ENCODE results near the gene SLC44A5.

The SLC44A5 gene

DNA sequence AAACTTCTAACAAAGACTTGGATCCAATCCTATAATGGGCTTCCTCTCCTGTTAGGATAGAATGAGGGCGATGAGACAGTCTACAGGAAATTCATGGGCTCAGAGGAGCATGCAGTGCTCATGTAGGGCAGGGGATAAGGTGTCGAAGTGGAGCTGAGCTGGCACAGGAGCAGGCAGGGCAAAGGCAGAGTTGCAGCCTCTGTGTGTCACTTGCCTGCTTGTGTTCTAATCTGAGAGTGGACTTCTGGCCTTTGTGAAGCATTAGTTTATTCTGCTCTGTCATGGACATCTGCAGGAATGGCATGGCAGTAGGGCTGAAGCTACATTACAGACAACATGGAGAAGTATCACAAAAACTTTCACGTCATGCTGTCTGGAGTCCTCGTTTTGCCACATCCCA, 444.1 kb downstream of the SLC44A5 start:
- DNase-seq, result no peak

DNA sequence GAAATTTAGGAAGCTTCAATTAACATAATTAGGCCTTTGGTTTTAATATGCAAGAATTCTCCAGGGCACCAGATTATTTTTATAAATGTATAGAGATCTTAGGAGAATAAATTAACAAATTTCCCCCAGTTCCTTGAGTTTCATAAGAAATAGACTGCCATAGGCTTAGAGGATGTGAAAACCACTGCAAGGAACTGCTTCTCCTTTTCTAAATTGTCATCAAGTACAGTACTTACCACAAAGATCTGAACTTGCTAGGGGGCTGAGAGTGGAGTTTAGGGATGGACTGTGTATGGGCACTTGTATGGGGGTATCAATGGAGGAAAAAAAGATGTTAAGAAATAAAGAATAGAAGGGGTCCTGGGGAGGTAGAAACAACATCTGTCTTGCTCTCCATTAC, 445.6 kb downstream of the SLC44A5 start:
- DNase-seq, result no peak

DNA sequence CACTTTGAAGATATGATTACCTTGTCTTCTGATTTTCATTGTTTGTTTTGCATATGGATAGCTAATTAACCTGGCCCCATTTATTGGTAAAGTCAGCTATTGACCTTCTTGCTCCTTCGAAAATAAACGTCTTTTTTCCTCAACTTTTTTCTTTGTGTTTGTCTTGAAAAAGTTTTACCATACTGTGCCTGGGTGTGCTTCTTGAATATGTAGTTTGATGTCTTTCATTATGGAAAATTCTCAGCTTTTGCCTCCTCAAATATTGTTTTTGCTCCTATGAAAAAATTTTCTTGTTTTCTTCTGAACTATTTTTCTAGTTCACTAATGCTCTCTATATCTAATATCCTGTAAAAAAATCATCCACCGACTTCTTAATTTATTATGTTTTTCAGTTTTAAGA, 451.8 kb downstream of the SLC44A5 start:
- DNase-seq, result no peak

Data from NCI-H1417 treated with DMSO at 0.1 percent for 48 hours (cell line).